Measurements from ENCODE around the gene FAM181B. TPM values are rescaled to one million over a fixed set of nuclear protein-coding genes. Genes with fewer than 3 reads are reported as not detected.

FAM181B gene
- polyA plus RNA-seq, 3 donors: 2.3 to 2.8 (median 2.4) TPM

- DNase-seq (ENCODE audit: low read depth in 3 of 3, low spot score in 2 of 3): no peak
Observed at GRCh38 chr11:82686211-82686610, 47.5 kb downstream of the FAM181B start.

DNA sequence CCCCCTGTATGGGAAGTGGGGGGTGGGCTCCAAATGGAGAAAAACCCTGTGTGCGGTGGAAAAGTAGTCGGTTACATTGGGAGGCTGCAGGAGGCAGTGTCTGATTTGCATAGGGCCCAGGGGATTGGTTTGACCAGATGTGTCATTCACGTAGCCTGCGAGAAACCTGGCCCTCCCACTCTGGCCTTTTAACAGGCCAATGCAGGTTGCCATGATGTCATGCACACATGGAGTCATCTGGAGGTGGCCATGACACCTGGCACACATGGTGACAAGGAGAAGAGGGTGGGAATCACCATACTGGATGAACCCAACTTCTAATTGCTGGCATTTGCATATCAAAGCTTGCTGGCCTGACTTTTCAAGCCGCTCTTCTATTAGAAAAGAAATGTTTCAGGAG, 50.6 kb downstream of the FAM181B start:
- DNase-seq (ENCODE audit: low read depth in 3 of 3, low spot score in 2 of 3): no peak

GRCh38 chr11:82682003-82682751, 51.5 kb downstream of the FAM181B start:
- no peak for DNase-seq (ENCODE audit: low read depth in 3 of 3, low spot score in 2 of 3)

- no peak for DNase-seq (ENCODE audit: low read depth in 3 of 3, low spot score in 2 of 3)
Observed at GRCh38 chr11:82680252-82680651, 53.4 kb downstream of the FAM181B start.

Other genes with a start within 250 kb of the FAM181B start
- gene PRCP, start 166.6 kb upstream of the FAM181B start, polyA plus RNA-seq (ENCODE audit: insufficient read length in 3 of 3): 100 to 1,000 TPM; 301 to 310 (median 307) TPM
- gene DDIAS, start 167.9 kb upstream of the FAM181B start, polyA plus RNA-seq (ENCODE audit: insufficient read length in 3 of 3): 1 to 10 TPM; 6.9 to 7.5 (median 7.1) TPM